ENCODE results near the gene TARDBP. TPM values are rescaled to one million over a fixed set of nuclear protein-coding genes. Genes with fewer than 3 reads are reported as not detected.

Gene TARDBP
- total and polyA plus RNA-seq, 9 of the 15 experiments (the other 6 are each of a cell fraction or from before 2014, with no cell fraction given) = 122 to 515 (median 243) TPM

GRCh38 chr1:11059155-11059967 is 46.9 kb downstream of the TARDBP start (continued):
- TF ChIP-seq, protein P1, sequence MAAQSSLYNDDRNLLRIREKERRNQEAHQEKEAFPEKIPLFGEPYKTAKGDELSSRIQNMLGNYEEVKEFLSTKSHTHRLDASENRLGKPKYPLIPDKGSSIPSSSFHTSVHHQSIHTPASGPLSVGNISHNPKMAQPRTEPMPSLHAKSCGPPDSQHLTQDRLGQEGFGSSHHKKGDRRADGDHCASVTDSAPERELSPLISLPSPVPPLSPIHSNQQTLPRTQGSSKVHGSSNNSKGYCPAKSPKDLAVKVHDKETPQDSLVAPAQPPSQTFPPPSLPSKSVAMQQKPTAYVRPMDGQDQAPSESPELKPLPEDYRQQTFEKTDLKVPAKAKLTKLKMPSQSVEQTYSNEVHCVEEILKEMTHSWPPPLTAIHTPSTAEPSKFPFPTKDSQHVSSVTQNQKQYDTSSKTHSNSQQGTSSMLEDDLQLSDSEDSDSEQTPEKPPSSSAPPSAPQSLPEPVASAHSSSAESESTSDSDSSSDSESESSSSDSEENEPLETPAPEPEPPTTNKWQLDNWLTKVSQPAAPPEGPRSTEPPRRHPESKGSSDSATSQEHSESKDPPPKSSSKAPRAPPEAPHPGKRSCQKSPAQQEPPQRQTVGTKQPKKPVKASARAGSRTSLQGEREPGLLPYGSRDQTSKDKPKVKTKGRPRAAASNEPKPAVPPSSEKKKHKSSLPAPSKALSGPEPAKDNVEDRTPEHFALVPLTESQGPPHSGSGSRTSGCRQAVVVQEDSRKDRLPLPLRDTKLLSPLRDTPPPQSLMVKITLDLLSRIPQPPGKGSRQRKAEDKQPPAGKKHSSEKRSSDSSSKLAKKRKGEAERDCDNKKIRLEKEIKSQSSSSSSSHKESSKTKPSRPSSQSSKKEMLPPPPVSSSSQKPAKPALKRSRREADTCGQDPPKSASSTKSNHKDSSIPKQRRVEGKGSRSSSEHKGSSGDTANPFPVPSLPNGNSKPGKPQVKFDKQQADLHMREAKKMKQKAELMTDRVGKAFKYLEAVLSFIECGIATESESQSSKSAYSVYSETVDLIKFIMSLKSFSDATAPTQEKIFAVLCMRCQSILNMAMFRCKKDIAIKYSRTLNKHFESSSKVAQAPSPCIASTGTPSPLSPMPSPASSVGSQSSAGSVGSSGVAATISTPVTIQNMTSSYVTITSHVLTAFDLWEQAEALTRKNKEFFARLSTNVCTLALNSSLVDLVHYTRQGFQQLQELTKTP (IDR thresholded peaks at IDR 0.05; ENCODE audit: low read depth in 1 of 2, partially characterized antibody in 2 of 2) = no peak
- TF ChIP-seq HIVEP1 (CRISPR knock-in tag; IDR thresholded peaks at IDR 0.05) (no peak), MCM5 (IDR thresholded peaks at IDR 0.05; ENCODE audit: low read depth) (no peak), CEBPB (tag; IDR thresholded peaks at IDR 0.05) (no peak), ZBTB7A (IDR thresholded peaks at IDR 0.05; ENCODE audit: borderline replicate concordance, control insufficient read depth, low read depth, low read length) (peak; percentile 56; the same call in 1 of the 2 replicates), MCM7 (IDR thresholded peaks at IDR 0.05) (no peak), ZNF408 (CRISPR knock-in tag; IDR thresholded peaks at IDR 0.05; ENCODE audit: low read depth) (no peak), JUN (IDR thresholded peaks at IDR 0.05; ENCODE audit: borderline replicate concordance, low read depth, low read length) (no peak), JUN (CRISPR knock-in tag; IDR thresholded peaks at IDR 0.05; ENCODE audit: borderline replicate concordance) (no peak), CUX1 (CRISPR knock-in tag; IDR thresholded peaks at IDR 0.05) (no peak), TEAD1 (CRISPR knock-in tag; IDR thresholded peaks at IDR 0.05) (0 out of 4 replicates have a peak, but pooled peaks of 1 of the 2 experiments have one; percentile 15), NUFIP1 (IDR thresholded peaks at IDR 0.05; ENCODE audit: partially characterized antibody) (no peak), NCOA4 (IDR thresholded peaks at IDR 0.05; ENCODE audit: partially characterized antibody) (no peak), ZFX (CRISPR knock-in tag; IDR thresholded peaks at IDR 0.05) (peak; percentile 39), MAFF (IDR thresholded peaks at IDR 0.05; ENCODE audit: low read length) (no peak), POLR3A (IDR thresholded peaks at IDR 0.05; ENCODE audit: borderline replicate concordance, extremely low read depth, insufficient read depth, insufficient read length) (no peak), THRA (IDR thresholded peaks at IDR 0.05) (no peak)

Measured in K562 (cell line).